GM23248 (cell line): Measurements from ENCODE around the gene PDGFB. TPM values are rescaled to one million over a fixed set of nuclear protein-coding genes. Genes with fewer than 3 reads are reported as not detected.

Experiments used
- DNase-seq: peaks from one replicate; pipeline ENCODE4 v3.0.0-alpha.2; 2015
- H2AFZ ChIP-seq: fragments of 200-600 bp; sonication (generic); 2 replicates; pipeline ENCODE4 v1.6.1; 2016; ENCODE audit warnings: antibody characterized with exemption
- H3F3A ChIP-seq: fragments of 200-600 bp; sonication (generic); 2 replicates; pipeline ENCODE4 v1.6.1; 2016; ENCODE audit warnings: mild to moderate bottlenecking, antibody characterized with exemption, mixed run types; ENCODE audit not compliant: insufficient read depth
- H3K27ac ChIP-seq: fragments of 200-600 bp; sonication (generic); 2 replicates; pipeline ENCODE4 v1.5.1; 2016; ENCODE audit warnings: mild to moderate bottlenecking
- H3K27me3 ChIP-seq: fragments of 200-600 bp; sonication (generic); replicated peaks from 2 replicates; pipeline ENCODE4 v1.6.1; 2016; ENCODE audit warnings: mild to moderate bottlenecking; ENCODE audit not compliant: insufficient read depth
- H3K36me3 ChIP-seq: fragments of 200-600 bp; sonication (generic); 2 replicates; pipeline ENCODE4 v1.6.1; 2016; ENCODE audit warnings: low read depth, mild to moderate bottlenecking
- H3K4me1 ChIP-seq: fragments of 200-600 bp; sonication (generic); 2 replicates; pipeline ENCODE4 v1.6.1; 2016; ENCODE audit warnings: mild to moderate bottlenecking; ENCODE audit not compliant: insufficient read depth
- H3K4me2 ChIP-seq: fragments of 200-600 bp; sonication (generic); one replicate; pipeline ENCODE4 v1.6.1; 2016; ENCODE audit warnings: mild to moderate bottlenecking; ENCODE audit not compliant: unreplicated experiment
- H3K4me3 ChIP-seq: fragments of 200-600 bp; sonication (generic); 2 replicates; pipeline ENCODE4 v1.5.1; 2016; ENCODE audit warnings: mild to moderate bottlenecking
- H3K79me2 ChIP-seq: fragments of 200-600 bp; sonication (generic); 2 replicates; pipeline ENCODE4 v1.6.1; 2016; ENCODE audit warnings: mild to moderate bottlenecking; ENCODE audit not compliant: insufficient read depth
- H3K9ac ChIP-seq: fragments of 200-600 bp; sonication (generic); 2 replicates; pipeline ENCODE4 v1.6.1; 2016; ENCODE audit warnings: mild to moderate bottlenecking
- H3K9me2 ChIP-seq: fragments of 200-600 bp; sonication (generic); 2 replicates; pipeline ENCODE4 v1.6.1; 2016; ENCODE audit warnings: mixed run types, mild to moderate bottlenecking, moderate library complexity; ENCODE audit not compliant: insufficient read depth
- H3K9me3 ChIP-seq: fragments of 200-600 bp; sonication (generic); one replicate; pipeline ENCODE4 v1.6.1; 2017; ENCODE audit warnings: low read depth
- H4K20me1 ChIP-seq: fragments of 200-600 bp; sonication (generic); 2 replicates; pipeline ENCODE4 v1.6.0; 2016; ENCODE audit not compliant: insufficient read depth
- EZH2 ChIP-seq: fragments of 200-600 bp; sonication (generic); IDR thresholded peaks from 2 replicates; pipeline ENCODE4 v1.6.1; 2018; ENCODE audit warnings: antibody characterized with exemption, mild to moderate bottlenecking; ENCODE audit not compliant: insufficient read depth, poor library complexity, severe bottlenecking
- EZH2phosphoT487 ChIP-seq: fragments of 200-600 bp; sonication (generic); IDR thresholded peaks from 2 replicates; pipeline ENCODE4 v1.6.1; 2018; ENCODE audit warnings: antibody characterized with exemption, moderate library complexity, mild to moderate bottlenecking, low read depth; ENCODE audit not compliant: insufficient read depth
- WGBS, 2 experiments: methylation state at CpG; one replicate each; pipeline ENCODE4 v1.1.6; 2015 to 2017; ENCODE audit warnings: low lambda C conversion rate in 2 of 2, low coverage in 1 of 2; ENCODE audit errors: missing lambda C conversion rate in 2 of 2; 5-methylcytosine and 5-hydroxymethylcytosine counted together
- in situ Hi-C: fragments of 300-500 bp; cut with MboI; formaldehyde crosslinking; loops from 2 replicates; pipeline ENCODE4 v1.15.0; 2020
- polyA plus RNA-seq: library from polyadenylated mRNA; unstranded; fragments of >200 nt; fragmentation: Nextera tagmentation; extraction: Ambion mirVana; gene quantifications from 2 replicates; pipeline ENCODE4 v1.2.1, GENCODE V29; 2016
- total RNA-seq: library from RNA; depleted of rRNA; stranded (reverse); fragments of >200 nt; shearing (Covaris generic); gene quantifications from 2 replicates; pipeline ENCODE4 v1.2.3, GENCODE V29; 2014

The PDGFB gene
- total and polyA plus RNA-seq, 2 experiments from 2014 or later, result 0.14 TPM; not detected in 1

DNA sequence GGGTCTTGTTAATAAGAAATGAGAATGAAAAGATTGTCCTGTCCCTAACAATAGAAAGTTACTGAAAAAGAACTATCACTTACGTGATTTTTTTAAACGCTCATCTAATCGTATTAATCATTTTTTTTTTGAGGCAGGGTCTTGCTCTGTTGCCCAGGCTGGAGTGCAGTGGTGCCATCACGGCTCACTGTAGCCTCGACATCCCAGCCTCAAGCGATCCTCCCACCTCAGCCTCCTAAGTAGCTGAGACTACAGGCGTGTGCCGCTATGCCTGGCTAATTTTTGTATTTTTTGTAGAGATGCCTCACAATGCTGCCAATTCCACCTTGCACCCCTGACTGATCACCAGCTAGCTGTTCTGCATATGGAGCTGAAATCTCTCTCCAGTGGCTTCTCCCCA is 15.7 kb downstream of the PDGFB start:
- H3K9ac ChIP-seq, result no peak overlapping the region
- H3K36me3 ChIP-seq, result no peaks in the 10 kb centered on the region
- H3K9me3 ChIP-seq, result no peaks in the 10 kb centered on the region
- in situ Hi-C loops, result no loop called here
- H3K79me2 ChIP-seq, result no peaks in the 10 kb centered on the region
- H4K20me1 ChIP-seq, result no peaks in the 10 kb centered on the region
- no peaks in the 10 kb centered on the region for H3F3A ChIP-seq
- H3K27me3 ChIP-seq, result no peaks in the 10 kb centered on the region
- H3K27ac ChIP-seq, result no peak overlapping the region
- no peak overlapping the region for H3K4me3 ChIP-seq
- H3K4me2 ChIP-seq, result no peak overlapping the region
- H3K4me1 ChIP-seq, result no peaks in the 10 kb centered on the region
- H2AFZ ChIP-seq, result no peak overlapping the region
- H3K9me2 ChIP-seq, result no peaks in the 10 kb centered on the region
- no peak for TF ChIP-seq EZH2
- no peak for TF ChIP-seq EZH2phosphoT487
- 96% methylated on average over 8 of the region's 8 CpGs for WGBS, 2 experiments
- no peak for DNase-seq

DNA sequence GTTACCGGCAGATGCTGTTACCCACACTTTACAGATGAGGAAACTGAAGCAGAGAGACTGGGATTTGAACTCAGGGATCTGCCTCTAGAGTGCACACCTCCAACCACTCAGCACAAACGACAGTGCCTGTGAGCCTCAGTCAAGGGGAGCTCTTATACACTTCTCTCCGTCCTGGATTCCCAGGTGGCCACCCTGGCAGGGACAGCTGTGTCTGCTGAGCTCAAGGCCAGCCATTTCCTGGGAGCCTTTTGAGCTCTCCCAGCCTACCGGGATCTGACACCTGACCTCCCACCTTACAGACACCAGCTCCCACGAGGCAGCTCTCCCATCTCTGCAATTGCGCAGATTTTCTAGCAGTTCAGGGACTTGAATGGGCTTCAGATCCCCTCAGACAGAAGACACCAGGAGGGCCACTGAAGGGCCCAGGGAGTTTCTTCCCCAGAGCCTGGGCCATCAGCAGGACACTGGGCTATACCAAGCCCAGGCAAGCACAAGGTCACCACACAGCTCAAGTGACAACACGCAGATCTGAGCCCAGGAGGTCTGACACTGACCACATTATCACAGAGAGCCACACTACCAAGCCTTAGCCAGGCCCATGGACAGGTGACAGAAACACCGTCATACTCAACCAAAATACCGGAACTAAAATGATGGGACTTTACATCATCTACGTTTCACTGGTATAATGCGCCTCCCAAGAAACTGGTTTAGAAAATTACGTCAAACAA is 17.1 kb downstream of the PDGFB start:
- no peaks in the 10 kb centered on the region for H4K20me1 ChIP-seq
- no peak for DNase-seq
- H3K4me3 ChIP-seq, result no peak overlapping the region
- in situ Hi-C loops, result no loop called here
- WGBS, 2 experiments, result 79 to 82% methylated on average over 12 of the region's 12 CpGs
- no peaks in the 10 kb centered on the region for H3K9me3 ChIP-seq
- no peak overlapping the region for H3K4me2 ChIP-seq
- H3F3A ChIP-seq, result no peaks in the 10 kb centered on the region
- H3K79me2 ChIP-seq, result no peaks in the 10 kb centered on the region
- H3K4me1 ChIP-seq, result no peaks in the 10 kb centered on the region
- H3K9me2 ChIP-seq, result no peaks in the 10 kb centered on the region
- H3K9ac ChIP-seq, result no peak overlapping the region
- TF ChIP-seq EZH2phosphoT487 (no peak), EZH2 (no peak)
- H3K36me3 ChIP-seq, result no peaks in the 10 kb centered on the region
- H3K27ac ChIP-seq, result no peak overlapping the region
- no peaks in the 10 kb centered on the region for H3K27me3 ChIP-seq
- no peak overlapping the region for H2AFZ ChIP-seq

DNA sequence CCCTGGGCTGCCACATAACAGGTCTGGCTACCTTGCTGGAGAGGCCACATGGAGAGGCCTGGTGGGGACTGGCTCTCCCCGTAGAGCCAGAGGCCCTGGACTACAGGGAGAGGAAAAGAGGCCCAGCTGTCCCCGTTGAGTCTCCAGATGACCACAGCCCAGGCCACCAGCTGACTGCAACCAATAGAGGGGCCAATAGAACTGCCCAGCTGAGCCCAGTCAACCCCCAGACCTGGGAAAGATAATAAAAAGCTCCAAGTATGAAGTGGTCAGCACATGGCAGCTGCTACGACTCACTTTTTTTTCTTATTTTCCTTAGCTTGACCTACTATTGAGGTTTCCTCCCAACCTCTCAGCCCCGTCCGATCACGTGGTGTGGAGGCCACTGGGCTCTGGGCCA is 18.4 kb downstream of the PDGFB start:
- Histone ChIP-seq H3K4me3 (no peak overlapping the region), H3K27me3 (no peaks in the 10 kb centered on the region), H3K36me3 (no peaks in the 10 kb centered on the region), H3K79me2 (no peaks in the 10 kb centered on the region), H3K27ac (no peak overlapping the region), H2AFZ (no peak overlapping the region), H3K9ac (no peak overlapping the region), H4K20me1 (no peaks in the 10 kb centered on the region), H3K9me3 (no peaks in the 10 kb centered on the region), H3K4me2 (no peak overlapping the region), H3F3A (no peaks in the 10 kb centered on the region), H3K9me2 (no peaks in the 10 kb centered on the region), H3K4me1 (no peaks in the 10 kb centered on the region)
- DNase-seq, result no peak
- in situ Hi-C loops, result no loop called here
- TF ChIP-seq EZH2phosphoT487 (no peak), EZH2 (no peak)
- 90 to 92% methylated on average over 6 of the region's 6 CpGs for WGBS, 2 experiments

DNA sequence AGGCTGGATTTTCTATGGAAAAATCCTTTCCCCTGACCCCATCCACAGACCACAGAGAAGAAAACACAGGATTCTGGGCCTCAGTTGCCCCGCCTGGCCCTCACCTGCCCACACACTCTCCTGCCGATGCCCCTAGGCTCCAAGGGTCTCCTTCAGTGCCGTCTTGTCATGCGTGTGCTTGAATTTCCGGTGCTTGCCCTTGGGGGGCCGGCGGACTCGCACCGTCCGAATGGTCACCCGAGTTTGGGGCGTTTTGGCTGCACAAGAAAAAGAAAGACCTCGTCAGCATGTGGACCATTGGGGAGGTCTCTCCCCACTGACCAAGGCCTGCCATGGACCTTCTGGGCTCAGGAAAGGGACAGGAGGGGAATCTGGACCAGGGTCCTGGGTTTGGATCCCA is 19.2 kb downstream of the PDGFB start:
- H3K27ac ChIP-seq, result no peak overlapping the region
- H3K4me1 ChIP-seq, result peaks cover 4% of the 10 kb centered on the region
- no peaks in the 10 kb centered on the region for H3K9me3 ChIP-seq
- H3K79me2 ChIP-seq, result no peaks in the 10 kb centered on the region
- in situ Hi-C loops, result no loop called here
- WGBS, 2 experiments, result 89 to 95% methylated on average over 11 to 13 of the region's 13 CpGs
- no peak overlapping the region for H2AFZ ChIP-seq
- no peaks in the 10 kb centered on the region for H3K27me3 ChIP-seq
- H3K36me3 ChIP-seq, result no peaks in the 10 kb centered on the region
- TF ChIP-seq EZH2phosphoT487 (no peak), EZH2 (no peak)
- no peak overlapping the region for H3K4me3 ChIP-seq
- H3K9ac ChIP-seq, result no peak overlapping the region
- no peaks in the 10 kb centered on the region for H3F3A ChIP-seq
- no peaks in the 10 kb centered on the region for H3K9me2 ChIP-seq
- no peaks in the 10 kb centered on the region for H4K20me1 ChIP-seq
- no peak for DNase-seq
- no peak overlapping the region for H3K4me2 ChIP-seq
